HCT116 (cell line): ENCODE data around the gene DIP2C. TPM values are rescaled to one million over a fixed set of nuclear protein-coding genes. Genes with fewer than 3 reads are reported as not detected.

ENCODE experiments used
- ATAC-seq: fragments of 200-7000 bp; cut with Tn5 transposase; 2 replicates; pipeline ENCODE4 v1.9.1; 2020; ENCODE audit warnings: mild to moderate bottlenecking, moderate library complexity
- BruUV-seq: library from RNA; stranded (reverse); fragments of 400-500 nt; replicated peaks from 2 replicates; lab custom pipeline; 2021; lab: Mats Ljungman, UMichigan
- CTCF ChIA-PET: fragments of 300-600 bp; sonication (Branson Sonifier 250); formaldehyde crosslinking; loops from one replicate; lab custom pipeline; 2021; ENCODE audit warnings: antibody characterized with exemption; lab: Charles Lee
- POLR2A ChIA-PET: fragments of 300-600, 350-600 bp; sonication (Branson Sonifier 250); formaldehyde crosslinking; loops from one replicate; lab custom pipeline; 2021; ENCODE audit warnings: antibody characterized with exemption; lab: Charles Lee
- RAD21 ChIA-PET, 2 experiments: fragments of 300-600 bp; sonication (Branson Sonifier 250); formaldehyde crosslinking; loops; one replicate each; lab custom pipeline; 2023; ENCODE audit warnings: low total read pairs in 2 of 2; ENCODE audit not compliant: uncharacterized antibody in 2 of 2, unreplicated experiment in 2 of 2, low non-redundant PET in 1 of 2; lab: Charles Lee
- DNase-seq: peaks from one replicate; pipeline ENCODE4 v3.0.0-alpha.2; 2010; ENCODE audit warnings: low read depth, low spot score
- H2AFZ ChIP-seq: fragments of 200-600 bp; shearing (Covaris generic), sonication (generic); 2 replicates; pipeline ENCODE4 v1.6.1; 2017; ENCODE audit warnings: low read depth, mixed run types, mixed read lengths, antibody characterized with exemption, low read length; ENCODE audit not compliant: poor library complexity, severe bottlenecking
- H3K27ac ChIP-seq: 2 replicates; pipeline ENCODE4 v1.5.1; 2012; ENCODE audit warnings: low read depth, low read length
- H3K27me3 ChIP-seq: fragments of 200-600 bp; sonication (generic); 2 replicates; pipeline ENCODE4 v1.6.1; 2016; ENCODE audit warnings: mixed run types, low read length, mixed read lengths; ENCODE audit not compliant: insufficient read depth
- H3K36me3 ChIP-seq, 2 experiments: fragments of 200-500 bp in 1 of 2; fragments of 200-600 bp in 1 of 2; sonication (Bioruptor generic) in 1 of 2; sonication (generic) in 1 of 2; 2 replicates each; pipeline versions ENCODE4 v1.5.1 to v1.6.1; 2014 to 2016; ENCODE audit warnings: low read length in 2 of 2, inconsistent platforms in 1 of 2, mixed read lengths in 1 of 2, mixed run types in 1 of 2; ENCODE audit not compliant: insufficient read depth in 2 of 2, control insufficient read depth in 1 of 2
- H3K4me1 ChIP-seq, 2 experiments: fragments of 200-600 bp in 1 of 2; sonication (generic) in 1 of 2; 2 replicates each; pipeline versions ENCODE4 v1.5.1 to v1.6.1; 2012 to 2017; ENCODE audit warnings: low read length in 2 of 2, inconsistent platforms in 1 of 2, mild to moderate bottlenecking in 1 of 2, mixed read lengths in 1 of 2, mixed run types in 1 of 2, moderate library complexity in 1 of 2; ENCODE audit not compliant: insufficient read depth in 2 of 2, control insufficient read depth in 1 of 2
- H3K4me2 ChIP-seq: fragments of 200-600 bp; sonication (generic); 2 replicates; pipeline ENCODE4 v1.6.1; 2017; ENCODE audit warnings: mixed run types, low read length, mixed read lengths
- H3K4me3 ChIP-seq, 2 experiments: fragments of 200-600 bp in 1 of 2; sonication (generic) in 1 of 2; replicated peaks in 1 of 2; 2 replicates each; pipeline ENCODE4 v1.5.1; 2011 to 2016; ENCODE audit warnings: low read length in 2 of 2, control low read depth in 1 of 2, low read depth in 1 of 2, mild to moderate bottlenecking in 1 of 2, mixed read lengths in 1 of 2, mixed run types in 1 of 2
- H3K79me2 ChIP-seq: fragments of 200-600 bp; sonication (generic); 2 replicates; pipeline ENCODE4 v1.6.1; 2017; ENCODE audit warnings: mild to moderate bottlenecking, mixed run types, low read length, moderate library complexity, mixed read lengths; ENCODE audit not compliant: insufficient read depth
- H3K9ac ChIP-seq: fragments of 200-600 bp; sonication (generic); 2 replicates; pipeline ENCODE4 v1.6.1; 2016; ENCODE audit warnings: low read length, mixed read lengths
- H3K9me2 ChIP-seq: fragments of 200-600 bp; sonication (generic), shearing (Covaris generic); 2 replicates; pipeline ENCODE4 v1.6.1; 2017; ENCODE audit warnings: mixed run types, mild to moderate bottlenecking, moderate library complexity; ENCODE audit not compliant: insufficient read depth
- H3K9me3 ChIP-seq, 2 experiments: fragments of 200-500 bp in 1 of 2; fragments of 200-600 bp in 1 of 2; sonication (Bioruptor generic) in 1 of 2; sonication (generic) in 1 of 2; 2 replicates each; pipeline ENCODE4 v1.6.1; 2014 to 2017; ENCODE audit warnings: low read length in 2 of 2, mixed read lengths in 2 of 2, inconsistent platforms in 1 of 2, low read depth in 1 of 2, mild to moderate bottlenecking in 1 of 2, mixed run types in 1 of 2, moderate library complexity in 1 of 2; ENCODE audit not compliant: control insufficient read depth in 1 of 2, insufficient read depth in 1 of 2
- H4K20me1 ChIP-seq: fragments of 200-600 bp; sonication (generic), shearing (Covaris generic); 2 replicates; pipeline ENCODE4 v1.6.1; 2017; ENCODE audit warnings: mixed run types, mild to moderate bottlenecking, moderate library complexity; ENCODE audit not compliant: insufficient read depth
- EGR1 ChIP-seq: IDR thresholded peaks from 2 replicates; pipeline ENCODE4 v1.6.1; 2012; ENCODE audit warnings: low read depth
- POLR2A ChIP-seq: IDR thresholded peaks from 2 replicates; pipeline ENCODE4 v1.7.0; 2011; ENCODE audit warnings: borderline replicate concordance; ENCODE audit not compliant: insufficient read depth, insufficient read length; ENCODE audit errors: extremely low read depth
- POLR2AphosphoS5 ChIP-seq: IDR thresholded peaks from 2 replicates; pipeline ENCODE4 v1.6.1; 2011; ENCODE audit warnings: mild to moderate bottlenecking, low read depth, low read length, moderate library complexity
- SP1 ChIP-seq: IDR thresholded peaks from 2 replicates; pipeline ENCODE4 v1.6.1; 2012; ENCODE audit warnings: low read depth
- ZFX ChIP-seq: fragments of 450-650 bp; IDR thresholded peaks from 2 replicates; pipeline ENCODE4 v1.6.1; 2017
- ZNF274 ChIP-seq: fragments of 200-500 bp; sonication (Bioruptor generic); IDR thresholded peaks from 2 replicates; pipeline ENCODE4 v1.6.1; 2014; ENCODE audit warnings: mild to moderate bottlenecking, low read depth, low read length, inconsistent platforms
- intact Hi-C: fragments of 100-400 bp; cut with micrococcal nuclease; formaldehyde crosslinking; loops from 2 replicates; pipeline ENCODE4 v1.10.0; 2022
- total RNA-seq: library from RNA; stranded (reverse); gene quantifications from one replicate; pipeline ENCODE4 v1.2.1, GENCODE V29; 2021; ENCODE audit not compliant: unreplicated experiment
- TF ChIP-seq, protein P1 (sequence below): IDR thresholded peaks from 2 replicates; pipeline ENCODE4 v1.6.1; 2012
- TF ChIP-seq, protein P2 (sequence below): IDR thresholded peaks from 2 replicates; pipeline ENCODE4 v1.6.1; 2011; ENCODE audit warnings: mild to moderate bottlenecking, low read length, moderate library complexity; ENCODE audit not compliant: insufficient replicate concordance; ENCODE audit errors: extremely low read depth

The DIP2C gene
- total RNA-seq, 1 experiment from 2014 or later: 15.4 TPM

DNA sequence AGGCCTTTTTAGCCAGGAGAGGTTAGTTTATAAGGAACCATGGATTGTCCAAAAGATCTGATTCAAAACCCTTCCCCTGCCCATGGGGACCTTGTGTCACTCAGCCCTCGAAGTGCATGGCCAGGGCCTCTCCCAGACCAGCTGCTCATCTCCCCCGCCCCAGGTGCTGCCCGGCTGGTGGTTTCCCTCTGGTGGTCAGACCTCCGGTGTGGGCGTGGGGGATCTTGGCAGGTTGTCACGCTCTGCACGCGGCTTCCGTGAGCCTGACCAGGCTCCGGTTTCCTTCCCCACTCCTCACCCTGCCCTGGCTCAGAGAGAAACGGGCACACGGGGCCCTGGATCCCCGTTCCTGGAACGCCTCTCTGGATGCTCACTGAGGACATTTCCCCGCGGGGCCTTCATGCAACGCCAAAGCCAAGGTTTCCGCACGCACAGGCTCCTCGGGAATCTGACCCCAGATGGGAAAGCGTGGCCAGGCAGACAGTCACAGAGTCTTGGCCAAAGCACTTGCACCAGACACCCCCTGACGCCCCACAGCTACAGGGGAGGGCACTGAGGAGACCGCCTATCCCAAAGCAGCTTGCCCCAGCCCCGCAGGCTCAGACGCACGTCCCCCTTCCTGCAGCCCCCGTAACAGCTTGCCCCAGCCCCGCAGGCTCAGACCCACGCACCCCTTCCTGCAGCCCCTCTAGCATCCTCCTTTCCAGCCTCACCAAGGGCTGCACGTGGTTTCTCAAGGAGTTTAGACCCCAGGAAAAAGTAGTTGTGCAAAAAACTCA is 7.8 kb upstream of the DIP2C start:
- H3K4me1 ChIP-seq: no peaks in the 10 kb centered on the region
- no peak for DNase-seq
- H3K4me2 ChIP-seq: no peak overlapping the region
- TF ChIP-seq EGR1: no peak
- no peak for TF ChIP-seq POLR2A
- TF ChIP-seq SP1: no peak
- no peak for TF ChIP-seq ZFX
- no peak for TF ChIP-seq POLR2AphosphoS5
- TF ChIP-seq, protein P1, sequence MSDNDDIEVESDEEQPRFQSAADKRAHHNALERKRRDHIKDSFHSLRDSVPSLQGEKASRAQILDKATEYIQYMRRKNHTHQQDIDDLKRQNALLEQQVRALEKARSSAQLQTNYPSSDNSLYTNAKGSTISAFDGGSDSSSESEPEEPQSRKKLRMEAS: no peak
- TF ChIP-seq, protein P2, sequence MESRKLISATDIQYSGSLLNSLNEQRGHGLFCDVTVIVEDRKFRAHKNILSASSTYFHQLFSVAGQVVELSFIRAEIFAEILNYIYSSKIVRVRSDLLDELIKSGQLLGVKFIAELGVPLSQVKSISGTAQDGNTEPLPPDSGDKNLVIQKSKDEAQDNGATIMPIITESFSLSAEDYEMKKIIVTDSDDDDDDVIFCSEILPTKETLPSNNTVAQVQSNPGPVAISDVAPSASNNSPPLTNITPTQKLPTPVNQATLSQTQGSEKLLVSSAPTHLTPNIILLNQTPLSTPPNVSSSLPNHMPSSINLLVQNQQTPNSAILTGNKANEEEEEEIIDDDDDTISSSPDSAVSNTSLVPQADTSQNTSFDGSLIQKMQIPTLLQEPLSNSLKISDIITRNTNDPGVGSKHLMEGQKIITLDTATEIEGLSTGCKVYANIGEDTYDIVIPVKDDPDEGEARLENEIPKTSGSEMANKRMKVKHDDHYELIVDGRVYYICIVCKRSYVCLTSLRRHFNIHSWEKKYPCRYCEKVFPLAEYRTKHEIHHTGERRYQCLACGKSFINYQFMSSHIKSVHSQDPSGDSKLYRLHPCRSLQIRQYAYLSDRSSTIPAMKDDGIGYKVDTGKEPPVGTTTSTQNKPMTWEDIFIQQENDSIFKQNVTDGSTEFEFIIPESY: no peak
- no peak for TF ChIP-seq ZNF274
- TF ChIP-seq, all 23 proteins: peak for 0
- Histone ChIP-seq H3K4me3 (no peak overlapping the region), H3K9ac (no peak overlapping the region), H2AFZ (no peak overlapping the region), H3K79me2 (no peaks in the 10 kb centered on the region), H3K9me3 (no peaks in the 10 kb centered on the region), H3K9me2 (no peaks in the 10 kb centered on the region), H3K27ac (no peak overlapping the region), H4K20me1 (no peaks in the 10 kb centered on the region), H3K36me3 (no peaks in the 10 kb centered on the region), H3K27me3 (peaks cover 27% of the 10 kb centered on the region)
- no TSS peak for BruUV-seq
- ATAC-seq: no peak
- intact Hi-C loops: no loop called here
- ChIA-PET RAD21 (no interaction called here), POLR2A (no interaction called here), CTCF (no interaction called here)
